ENCODE measurements around the gene MRM2. TPM values are rescaled to one million over a fixed set of nuclear protein-coding genes. Genes with fewer than 3 reads are reported as not detected.

The MRM2 gene
- 13.9 and 16.0 TPM in 2 replicates for polyA plus RNA-seq

DNA sequence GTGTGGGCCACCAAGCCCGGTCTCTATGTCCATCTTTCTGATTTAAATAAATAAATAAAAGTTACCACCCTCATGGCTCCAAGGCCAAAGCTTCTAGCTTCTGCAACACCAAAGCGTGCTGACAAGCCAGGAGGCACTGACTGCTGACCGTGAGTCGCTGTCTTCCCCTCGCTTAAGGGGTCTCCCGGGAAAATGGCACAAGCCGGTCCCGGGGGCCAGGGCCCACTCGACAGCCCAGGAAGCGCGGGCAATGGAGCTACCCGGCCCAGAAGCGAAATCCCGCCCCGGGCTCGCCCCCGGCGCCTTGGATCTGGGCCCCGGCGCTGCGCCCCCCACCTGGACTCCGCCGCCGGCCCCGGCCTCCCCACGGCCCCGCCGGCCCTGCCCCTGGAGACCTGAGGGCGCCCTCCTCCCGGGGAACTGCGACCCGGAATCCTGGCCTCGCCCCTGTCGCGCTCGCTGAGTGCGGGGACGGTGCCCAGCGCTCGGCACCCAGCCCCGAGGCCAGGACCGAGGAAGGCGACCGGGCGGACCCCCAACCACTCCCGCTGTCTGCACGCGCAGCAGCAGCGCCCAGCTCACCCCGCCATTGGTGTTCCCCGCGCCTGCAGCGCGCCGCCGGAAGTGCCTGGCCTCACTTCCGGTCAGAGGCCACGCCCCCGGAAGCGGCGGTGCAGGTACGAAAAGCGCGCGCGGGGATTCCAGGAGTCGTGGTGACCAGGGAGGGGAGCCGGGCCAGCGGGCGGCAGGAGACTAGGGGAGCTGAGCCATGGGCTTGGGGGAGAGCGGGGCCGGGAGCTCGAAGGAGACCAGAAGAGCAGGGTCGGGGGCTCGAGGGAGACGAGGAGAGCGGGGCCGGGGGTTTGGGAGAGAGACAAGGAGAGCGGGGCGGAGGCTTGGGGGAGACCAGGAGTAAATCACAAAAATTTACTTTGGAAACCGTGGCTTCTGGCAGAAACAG, at the start of gene MRM2, which contains the start of gene NUDT1:
TSS of gene MRM2 (minus strand) at position 626 of the 961 bp plus-strand sequence. CDS start at position 590, 36 bp downstream.
TSS of gene NUDT1 (plus strand) at position 647 of the 961 bp plus-strand sequence. CDS start 2,349 bp downstream, outside the sequence.

DNA sequence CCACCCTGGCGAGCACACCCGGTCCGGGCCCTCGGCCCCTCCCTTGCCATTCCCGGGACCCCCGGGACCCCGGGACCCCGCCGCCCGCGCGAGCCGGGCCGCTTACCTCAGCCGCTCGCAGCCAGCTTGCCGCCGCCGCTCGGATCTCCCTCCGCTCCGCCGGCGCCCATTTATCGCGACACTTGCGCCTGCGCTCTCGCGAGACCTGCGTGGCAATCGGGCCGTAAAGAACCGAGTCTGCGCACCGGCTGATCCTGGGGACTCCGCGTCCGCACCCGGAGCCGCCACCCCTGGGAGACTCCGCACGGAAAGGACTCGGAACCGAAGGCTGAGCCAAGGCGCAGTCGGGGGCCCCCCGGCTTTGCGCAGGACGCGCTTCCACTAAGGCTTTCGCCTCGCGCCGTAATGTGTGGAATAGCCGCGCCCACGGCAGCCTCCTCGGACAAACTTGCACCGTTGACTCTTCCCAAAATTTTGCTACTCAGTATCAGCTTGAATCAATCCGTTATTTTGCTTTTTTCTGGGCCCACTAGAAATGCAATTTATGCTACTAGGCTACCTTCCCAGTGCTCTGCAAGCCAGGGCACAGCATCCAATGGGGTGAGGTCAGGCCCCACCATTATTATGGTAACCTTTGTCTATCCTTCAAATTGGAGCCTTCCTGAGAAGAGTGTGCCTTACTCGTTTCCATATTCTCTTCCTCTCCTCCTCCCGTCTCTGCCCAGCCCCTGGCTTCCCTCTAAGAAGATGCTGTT, 9.1 kb downstream of the MRM2 start, which contains the start of gene MAD1L1:
TSS of gene MAD1L1 (minus strand) at position 180 of the 755 bp plus-strand sequence. CDS start 2,812 bp downstream, outside the sequence.

Other genes with a start within 250 kb of the MRM2 start
- gene MAD1L1, start 9.3 kb downstream of the MRM2 start, polyA plus RNA-seq, result 0.83 and 5.6 TPM in 2 replicates
- 5.1 and 11.2 TPM in 2 replicates for gene NUDT1, start within 50 bp of the MRM2 start, polyA plus RNA-seq
- 0.78 and 2.8 TPM in 2 replicates for gene SNX8, start 72.2 kb upstream of the MRM2 start, polyA plus RNA-seq
- 18.4 and 25.6 TPM in 2 replicates for gene EIF3B, start 112.6 kb upstream of the MRM2 start, polyA plus RNA-seq
- 1.3 and 1.6 TPM in 2 replicates for gene CHST12, start 161.4 kb upstream of the MRM2 start, polyA plus RNA-seq
- not detected in 2 replicates for gene GRIFIN, start 234.2 kb upstream of the MRM2 start, polyA plus RNA-seq

All from Purkinje cell (primary cell).